Measurements from ENCODE around the gene PRKD3.

Gene PRKD3

DNA sequence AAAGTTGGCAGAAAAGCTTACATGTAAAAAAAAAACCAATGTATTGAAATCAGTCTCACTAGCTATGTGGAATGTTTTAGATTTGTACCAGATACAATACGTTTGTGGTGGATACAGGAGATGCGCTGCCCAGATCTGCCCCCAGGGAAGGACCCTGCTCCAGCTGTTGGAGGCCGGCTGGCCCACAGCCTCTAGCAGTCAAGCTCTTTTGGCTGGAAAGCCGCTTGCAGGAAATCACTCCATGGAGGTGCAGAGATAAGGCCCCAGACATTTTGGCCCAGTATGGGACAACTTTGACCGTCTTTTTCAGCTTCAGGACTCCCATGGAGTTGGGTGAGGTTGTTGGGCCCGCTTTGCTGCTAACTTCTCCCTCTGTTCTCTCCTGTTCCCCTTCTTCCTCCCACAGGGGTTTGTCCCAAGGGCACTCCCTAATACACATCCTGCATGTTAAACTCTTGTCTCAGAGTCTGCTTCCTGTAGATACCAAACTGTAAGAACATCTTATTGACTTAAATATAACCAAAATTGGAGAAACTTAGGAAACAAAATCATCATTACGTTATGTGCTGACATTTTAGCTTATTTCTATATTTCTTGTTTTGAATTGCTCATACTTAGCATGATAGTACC is 18.1 kb upstream of the PRKD3 start:
- no peak for DNase-seq

DNA sequence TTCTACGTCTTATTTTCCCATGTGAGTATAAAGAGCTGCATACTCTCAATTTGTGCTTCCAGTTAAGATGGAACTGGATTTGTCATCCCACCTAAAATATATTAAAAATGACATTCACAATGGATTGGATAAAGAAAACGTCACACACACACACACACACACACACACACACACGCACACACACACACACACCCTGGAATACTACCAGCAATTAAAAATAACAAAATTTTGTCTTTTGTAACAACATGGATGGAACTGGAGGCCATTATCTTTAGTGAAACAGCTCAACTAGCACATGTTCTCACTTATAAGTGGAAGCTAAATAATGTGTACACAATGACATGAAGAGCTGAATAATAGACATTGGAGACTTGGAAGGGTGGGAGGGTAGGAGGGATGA is 16.0 kb upstream of the PRKD3 start:
- DNase-seq, result no peak

DNA sequence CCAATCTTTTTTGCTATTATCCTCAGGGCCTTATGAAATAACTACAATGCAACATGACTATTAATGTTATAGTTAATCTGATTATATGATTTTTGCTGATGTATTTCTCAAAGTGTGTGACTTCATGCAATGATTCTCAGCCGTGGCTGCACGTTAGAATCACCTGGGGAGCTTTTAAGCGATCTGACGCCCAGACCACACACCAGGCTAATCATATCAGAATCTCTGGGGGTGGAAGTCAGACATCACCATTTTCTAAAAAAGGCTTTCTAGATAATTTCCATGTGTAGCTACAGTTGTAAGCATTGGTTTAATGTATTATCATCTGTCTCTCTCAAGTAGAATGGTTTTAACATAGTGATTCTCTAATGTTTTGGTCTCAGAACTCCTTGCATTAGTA is 14.3 kb upstream of the PRKD3 start:
- no peak for DNase-seq

DNA sequence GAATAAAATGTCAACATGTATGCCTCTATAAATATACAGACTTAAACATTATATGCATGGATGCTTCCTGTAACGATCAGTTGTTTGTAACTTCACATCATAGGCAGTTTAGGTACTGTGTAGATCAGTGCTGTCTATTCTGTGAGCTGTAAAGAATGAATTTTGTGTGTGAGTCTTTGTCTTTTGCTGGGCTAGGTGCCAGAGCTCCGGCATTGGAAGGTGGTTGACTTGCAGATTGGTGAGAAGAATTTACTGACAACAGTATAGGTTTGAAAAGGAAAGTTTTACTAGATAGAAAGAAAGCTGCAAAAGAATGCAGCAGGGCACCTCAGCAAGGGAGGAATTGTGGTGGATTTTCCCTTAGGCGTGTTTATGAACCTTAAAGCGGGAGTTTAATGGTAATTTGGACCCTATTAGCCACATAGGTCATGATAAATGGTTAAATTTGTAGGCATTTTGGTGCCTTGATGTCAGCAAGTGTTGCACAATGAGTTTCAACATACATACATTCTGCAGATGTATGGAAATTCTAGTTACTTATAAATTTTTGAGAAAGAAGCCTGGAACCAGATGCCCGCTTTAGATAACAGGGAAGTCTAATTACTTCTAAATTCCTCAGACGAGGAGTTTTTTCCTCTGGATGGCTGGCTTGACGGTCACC is 13.1 kb upstream of the PRKD3 start:
- DNase-seq, result no peak

DNA sequence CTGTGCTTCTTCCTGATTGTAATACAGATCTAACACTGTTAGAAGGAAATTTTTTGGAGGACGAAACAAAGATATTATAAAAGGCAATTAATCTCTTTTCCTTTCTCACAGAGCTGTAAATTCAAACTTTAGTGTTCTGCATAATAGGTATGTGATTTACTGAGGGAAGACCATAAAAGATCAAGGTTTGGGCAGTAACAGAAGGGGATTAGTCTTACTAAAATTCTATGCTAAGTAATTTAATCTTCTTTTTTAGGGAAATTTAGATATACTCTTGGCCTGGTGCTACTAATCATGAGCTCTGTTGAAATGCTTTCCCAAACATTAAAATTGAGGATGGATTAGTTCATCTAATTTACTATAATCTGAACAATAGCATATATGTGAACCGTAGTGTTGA is 11.0 kb upstream of the PRKD3 start:
- no peak for DNase-seq

DNA sequence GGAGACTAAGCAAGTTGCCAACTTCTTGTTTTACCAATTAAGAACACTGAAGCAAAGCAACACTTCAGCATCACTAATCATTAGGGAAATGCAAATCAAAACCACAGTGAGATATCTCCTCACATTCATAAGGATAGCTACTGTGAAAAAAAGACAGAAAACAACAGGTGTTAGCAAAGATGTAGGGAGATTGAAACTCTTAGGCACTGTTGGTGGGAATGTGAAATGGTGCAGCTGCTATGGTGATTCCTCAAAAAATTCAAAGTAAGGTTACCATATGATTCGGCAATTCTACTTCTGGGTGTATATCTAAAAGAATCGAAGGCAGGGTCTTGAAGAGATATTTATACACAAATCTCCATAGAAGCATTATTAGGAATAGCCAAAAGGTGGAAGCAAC is 8.6 kb upstream of the PRKD3 start:
- DNase-seq, result no peak

DNA sequence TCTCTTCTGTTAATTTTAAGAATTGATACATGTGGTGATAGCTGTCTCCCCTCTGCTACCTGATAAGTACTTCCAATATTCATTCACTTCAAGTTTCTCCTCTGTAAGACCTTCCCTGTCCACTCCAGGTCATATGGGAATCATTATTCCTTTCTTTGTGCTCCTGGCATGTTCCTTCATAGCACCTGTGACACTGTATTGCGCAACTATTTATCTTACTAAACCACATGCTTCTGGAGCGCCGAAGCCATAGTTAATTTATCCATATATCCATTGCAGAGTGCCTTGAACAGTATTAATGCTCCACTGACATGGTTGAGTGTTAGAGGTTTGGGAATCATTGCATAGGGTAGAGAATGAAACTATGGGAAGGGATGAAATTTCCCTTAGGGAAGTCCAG is 7.9 kb upstream of the PRKD3 start:
- DNase-seq, result no peak

DNA sequence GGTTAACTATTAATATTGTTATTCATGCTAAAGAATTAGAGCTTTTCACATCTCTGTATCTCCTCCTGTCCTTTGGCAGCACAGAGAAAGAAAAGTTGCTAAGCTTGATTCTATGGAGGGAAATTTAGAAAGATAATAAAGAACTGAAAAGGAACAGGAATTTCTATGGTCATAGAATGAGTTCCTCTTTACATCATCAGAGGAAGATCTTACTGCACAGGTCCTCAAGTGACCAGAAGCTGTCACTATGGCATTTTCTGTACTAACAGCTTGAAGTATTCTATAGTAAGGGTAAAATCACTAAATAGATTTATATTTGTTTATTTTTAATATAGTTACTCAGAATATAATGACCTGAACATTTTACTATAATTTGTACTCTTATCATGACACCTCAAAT is 6.0 kb upstream of the PRKD3 start:
- DNase-seq, result no peak

DNA sequence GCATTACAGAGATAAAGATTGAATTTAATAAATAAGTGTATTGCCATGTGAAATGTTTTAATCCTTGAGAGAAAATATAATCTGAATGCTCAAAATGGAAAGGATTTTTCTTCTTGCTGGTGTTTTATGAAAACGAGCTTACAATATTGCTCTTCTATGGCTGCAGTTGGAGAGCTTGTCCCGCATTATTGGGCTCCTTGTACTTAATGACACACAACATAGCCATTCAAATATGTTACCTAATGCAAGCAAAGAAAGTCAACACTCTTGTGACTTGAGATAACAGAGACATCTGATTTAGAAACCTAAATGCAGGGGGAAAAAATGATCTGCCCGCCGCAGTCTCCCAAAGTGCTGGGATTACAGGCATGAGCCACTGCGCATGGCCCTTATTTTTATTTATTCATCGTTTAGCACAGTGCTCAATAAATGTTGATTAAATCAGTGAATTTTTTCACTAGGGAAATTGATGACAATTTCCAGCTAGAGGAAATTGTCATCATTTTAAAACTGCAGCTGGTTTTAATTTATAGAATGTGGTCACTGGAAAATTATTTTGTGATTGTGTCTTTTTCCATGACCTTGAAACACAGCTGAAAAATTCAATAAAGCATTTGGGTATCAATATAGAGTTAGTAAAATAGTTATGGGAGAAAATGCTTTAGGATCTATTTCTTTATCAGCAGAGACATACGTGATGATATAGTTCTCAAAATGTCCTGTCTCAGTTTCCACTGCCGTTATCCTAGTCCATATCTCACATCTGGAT is 2.4 kb upstream of the PRKD3 start:
- no peak for DNase-seq

DNA sequence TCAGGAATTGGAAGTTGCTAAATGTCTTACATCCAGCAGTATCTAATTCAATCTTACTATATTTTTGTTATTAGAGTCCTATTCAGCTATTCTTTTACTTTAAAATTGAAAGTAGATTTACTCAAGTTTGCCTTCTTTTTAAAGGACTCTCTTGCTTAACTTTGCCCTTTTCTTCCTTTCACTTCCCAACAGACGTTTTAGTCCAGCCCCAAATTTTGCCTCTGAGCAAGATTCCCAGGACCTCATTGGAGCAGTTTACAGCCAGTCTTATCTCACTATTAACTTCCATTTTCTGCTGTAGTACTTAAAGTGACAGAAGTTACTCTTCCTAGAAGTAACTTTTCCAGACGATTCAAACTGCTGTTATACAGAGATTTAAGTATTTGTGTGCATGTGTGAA is 1.7 kb upstream of the PRKD3 start:
- DNase-seq, result no peak

DNA sequence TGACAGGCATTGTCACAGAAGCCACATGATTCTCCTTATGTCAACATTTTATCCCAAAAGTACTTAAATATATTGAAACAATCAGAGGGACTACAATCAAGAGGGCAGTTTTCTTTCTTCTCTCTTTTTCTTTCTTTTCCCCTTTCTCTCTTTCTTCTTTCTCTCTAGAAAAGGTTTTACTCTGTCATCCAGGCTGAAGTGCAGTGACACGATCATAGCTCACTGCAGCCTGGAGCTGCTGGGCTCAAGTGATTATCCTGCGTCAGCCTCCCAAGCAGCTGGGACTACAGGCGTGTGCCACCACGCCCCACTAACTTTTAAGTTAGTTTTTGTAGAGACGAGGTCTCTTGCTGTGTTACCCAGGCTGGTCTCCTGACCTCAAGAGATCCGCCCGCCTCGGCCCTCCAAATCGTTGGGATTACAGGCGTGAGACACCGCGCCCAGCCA is 1.0 kb upstream of the PRKD3 start:
- no peak for DNase-seq

DNA sequence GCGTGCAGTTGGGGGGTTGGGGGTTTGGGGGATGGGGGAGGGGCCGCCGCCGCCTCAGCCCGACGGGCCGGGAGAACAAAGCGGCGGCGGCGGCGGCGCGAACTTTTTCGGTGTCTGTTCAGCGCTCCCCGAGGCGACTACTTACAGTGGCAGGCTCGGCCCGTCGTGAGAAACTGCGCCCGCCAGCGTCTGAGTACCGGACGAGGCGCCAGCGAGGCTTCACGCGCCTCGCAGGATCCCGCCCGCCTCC is 172 bp downstream of the PRKD3 start:
- peak in 1 of 2 donors; percentile 44 for DNase-seq

DNA sequence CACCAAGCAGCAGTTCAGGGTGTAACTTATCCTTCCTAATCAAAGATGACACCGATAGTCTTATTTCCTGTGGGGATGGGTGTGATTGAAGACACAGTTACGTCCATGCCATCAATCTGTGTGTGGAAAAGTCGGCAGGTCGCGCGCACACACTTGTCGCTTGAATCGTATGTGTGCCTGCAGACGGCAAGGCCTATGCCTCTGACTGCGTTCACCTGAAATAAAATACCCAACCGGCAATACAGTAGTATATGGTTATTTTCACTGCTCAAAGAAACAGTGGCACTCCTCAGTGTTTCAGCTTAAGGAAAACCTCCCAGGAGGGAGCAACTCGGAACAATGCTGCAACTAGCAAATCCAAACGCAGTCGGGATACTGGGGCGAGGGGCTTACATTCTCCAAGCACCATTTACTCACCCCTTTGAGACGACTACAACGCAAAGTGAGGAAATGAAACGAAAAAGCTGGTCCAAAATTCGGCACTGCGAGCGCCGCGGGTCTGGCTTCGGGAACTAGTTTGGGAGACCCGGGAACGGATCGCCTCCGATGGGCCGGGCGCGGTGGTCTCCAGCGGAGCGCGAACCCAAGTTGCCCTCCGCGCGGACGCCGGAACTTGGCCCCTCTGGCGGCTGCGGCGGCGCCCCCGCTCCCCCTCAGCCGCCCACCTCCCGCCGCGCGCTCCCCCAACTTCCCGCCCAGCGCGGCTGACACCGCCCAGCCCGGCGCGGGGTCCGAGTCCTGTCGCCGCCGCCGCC is 675 bp downstream of the PRKD3 start:
- DNase-seq, result no peak

DNA sequence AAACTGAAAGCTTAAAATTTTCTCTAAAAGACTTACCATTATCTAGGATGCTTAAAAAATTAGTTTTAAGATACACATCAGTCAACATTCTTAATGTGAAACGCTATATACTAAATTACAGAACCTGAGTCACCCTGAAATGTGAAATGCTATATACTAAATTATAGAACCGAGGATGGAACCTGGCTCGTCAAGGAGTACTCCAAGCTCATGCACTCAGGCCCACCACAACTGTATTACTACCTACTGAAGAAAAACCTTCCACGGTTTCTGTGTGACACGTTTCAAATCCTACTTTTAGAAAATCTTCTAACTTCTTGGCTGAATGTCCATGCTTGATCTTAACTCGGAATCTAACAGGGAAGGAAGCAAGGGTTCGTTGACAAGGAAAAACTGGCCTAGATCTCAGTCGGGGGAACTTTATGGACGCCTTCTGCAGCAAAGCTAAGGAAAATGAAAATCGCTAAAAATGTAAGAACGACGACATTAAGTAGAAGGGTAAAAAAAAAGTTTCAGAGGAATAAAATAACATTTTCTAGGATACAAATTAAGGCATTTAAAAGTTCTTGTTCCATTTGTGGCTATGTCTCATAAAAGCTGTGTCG is 1.4 kb downstream of the PRKD3 start:
- DNase-seq, result no peak

DNA sequence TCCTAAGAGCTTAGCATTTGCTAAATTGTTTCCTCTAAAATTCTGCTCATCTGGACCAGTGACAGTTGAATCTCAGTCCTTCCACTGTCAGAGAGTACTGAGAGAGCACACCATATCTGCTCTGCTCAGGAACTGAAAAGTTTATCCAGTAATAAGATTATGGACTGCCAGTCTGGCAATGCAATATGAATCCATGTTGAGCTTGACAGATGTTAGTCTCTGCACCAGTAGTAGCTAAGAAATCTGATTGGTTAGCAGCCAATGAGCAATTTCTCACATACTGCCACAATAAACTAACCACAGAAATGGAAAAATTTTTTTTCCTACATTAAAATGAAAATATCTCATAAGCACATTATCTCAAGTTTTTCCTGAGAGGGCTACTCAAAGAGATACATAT is 2.3 kb downstream of the PRKD3 start:
- no peak for DNase-seq

DNA sequence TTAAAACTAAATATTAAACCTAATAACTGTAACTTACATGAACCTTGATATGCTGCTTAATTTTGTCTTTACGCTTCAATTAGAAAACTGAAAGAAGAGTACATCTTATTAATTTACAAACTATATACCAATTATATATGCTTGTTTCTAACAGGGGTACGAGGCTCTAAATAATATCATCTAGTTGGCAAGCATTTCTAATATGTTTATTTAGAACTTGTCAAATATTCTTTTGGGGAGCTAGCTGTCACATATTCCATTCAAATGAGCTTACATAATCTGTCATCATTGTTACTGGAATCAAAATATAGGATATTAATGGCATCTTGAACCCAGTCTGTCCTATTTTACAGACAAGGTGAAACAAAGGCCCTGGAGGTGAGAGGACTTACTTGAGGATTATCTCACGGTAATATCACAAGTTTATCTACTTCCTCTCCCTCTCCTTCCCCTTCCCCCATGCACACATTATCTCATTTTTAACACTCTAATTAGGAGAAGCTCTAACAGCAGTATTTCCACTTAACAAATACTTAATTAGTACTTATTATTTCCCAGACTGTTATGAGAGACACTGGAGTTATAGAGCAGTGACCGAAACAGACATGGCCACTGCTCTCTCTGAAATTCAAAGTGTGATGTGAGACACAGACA is 3.5 kb downstream of the PRKD3 start:
- DNase-seq, result no peak

DNA sequence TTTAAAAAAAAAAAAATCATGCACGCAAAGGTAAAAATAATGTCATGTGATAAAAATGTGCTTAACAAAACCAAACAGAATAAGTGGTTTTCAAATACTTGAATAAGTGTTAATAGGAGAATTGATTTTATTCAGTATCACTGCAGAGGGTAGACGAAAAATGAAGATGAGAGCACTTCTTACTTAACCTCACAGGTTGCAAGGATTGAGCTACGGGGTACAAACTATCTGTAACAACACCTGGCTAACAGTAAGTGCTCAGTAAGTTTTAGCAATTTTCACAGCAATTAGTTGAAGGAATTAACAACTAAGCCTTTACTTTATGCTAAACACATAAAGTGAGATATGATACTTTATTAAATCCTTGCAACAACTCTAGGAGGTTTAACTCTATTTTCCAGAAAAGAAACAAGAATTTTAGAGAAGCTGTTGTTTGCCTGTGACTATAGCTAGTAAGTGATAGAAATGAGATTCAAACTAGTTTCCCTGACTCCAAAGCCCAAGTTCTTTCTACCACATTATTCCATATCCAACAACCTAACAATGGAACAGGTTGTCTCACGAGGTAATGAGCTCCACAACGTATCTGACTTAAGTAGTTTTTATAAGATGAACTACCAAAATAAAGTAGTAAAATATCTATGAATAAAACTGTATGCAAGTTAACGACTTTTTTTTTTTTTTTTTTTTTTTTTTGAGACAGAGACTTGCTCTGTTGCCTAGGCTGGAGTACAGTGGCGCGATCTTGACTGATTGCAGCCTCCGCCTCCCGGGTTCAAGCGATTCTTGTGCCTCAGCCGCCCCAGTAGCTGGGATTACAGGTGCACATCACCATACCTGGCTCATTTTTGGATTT is 4.7 kb downstream of the PRKD3 start:
- no peak for DNase-seq

DNA sequence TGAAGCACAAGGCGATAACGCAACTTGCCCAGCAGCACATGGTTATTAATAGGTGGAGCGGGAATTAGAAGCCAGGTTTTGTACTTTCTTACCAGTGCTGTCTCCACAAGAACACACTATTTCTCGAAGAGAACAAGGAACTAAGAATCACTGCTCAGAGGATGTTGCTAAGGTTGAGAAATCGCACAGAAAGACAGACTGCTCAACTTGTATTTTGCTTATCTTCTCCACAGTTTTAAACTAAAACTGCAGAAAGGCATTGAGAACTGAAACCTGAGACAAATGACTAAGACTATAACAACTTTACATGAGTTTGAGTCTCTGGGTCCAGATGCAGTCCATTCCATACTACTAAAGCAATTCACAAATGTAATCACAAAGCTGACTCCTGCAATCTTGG is 6.2 kb downstream of the PRKD3 start:
- no peak for DNase-seq

DNA sequence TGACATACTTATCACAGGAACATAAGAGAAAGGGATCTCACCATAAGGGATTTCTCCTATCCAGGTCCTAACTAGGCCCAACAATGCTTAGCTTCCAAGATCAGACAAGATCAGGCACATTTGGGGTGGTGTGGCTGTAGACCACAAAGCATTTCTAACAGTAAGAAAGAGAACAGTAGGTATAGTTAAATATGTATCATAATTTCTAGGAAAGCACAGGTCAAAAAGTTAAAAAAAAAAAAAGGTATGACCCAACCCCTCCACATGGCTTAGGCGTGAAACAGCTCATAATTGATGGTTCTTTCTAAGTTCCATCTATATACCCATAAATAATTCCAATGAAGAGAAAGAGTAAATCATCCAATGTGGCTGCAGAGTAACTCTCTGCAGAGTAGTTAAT is 6.9 kb downstream of the PRKD3 start:
- DNase-seq, result no peak

DNA sequence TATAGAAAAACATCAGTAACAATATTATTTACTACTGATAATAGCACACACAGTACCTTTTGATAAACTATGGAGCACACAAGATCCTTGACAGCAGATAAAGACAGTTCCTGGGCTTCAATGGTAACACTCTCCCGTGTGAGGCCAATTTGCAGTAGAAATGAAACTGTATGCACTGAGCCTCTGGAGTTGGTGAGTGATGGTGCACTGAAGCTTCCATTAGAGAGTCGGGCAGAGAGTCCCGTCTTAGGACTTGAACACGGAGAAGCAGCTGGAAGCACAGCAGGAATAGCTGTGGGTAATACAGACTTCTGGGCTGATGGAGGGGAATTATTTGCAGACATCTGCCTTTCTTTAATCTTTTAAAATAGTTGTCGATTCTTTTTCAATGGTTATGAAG is 8.5 kb downstream of the PRKD3 start:
- DNase-seq, result no peak

DNA sequence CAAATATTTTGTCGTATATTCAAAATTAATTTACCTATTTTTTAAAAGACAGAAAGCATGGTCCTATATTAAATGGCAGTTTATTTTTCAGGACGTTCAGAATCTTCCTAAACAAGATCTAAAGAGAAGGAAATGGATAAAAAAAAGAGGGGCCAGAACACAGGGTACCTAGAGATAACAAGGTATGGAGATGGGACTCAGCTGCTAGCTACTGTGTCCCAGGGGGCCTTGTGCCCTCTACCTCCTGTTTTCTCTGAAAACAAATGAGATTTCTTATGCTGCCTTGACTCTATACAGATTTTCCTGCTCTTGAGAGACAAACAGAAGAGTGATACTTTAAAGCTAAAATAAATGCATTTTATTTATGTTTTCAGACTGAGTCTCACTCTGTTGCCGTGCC is 9.3 kb downstream of the PRKD3 start:
- no peak for DNase-seq

DNA sequence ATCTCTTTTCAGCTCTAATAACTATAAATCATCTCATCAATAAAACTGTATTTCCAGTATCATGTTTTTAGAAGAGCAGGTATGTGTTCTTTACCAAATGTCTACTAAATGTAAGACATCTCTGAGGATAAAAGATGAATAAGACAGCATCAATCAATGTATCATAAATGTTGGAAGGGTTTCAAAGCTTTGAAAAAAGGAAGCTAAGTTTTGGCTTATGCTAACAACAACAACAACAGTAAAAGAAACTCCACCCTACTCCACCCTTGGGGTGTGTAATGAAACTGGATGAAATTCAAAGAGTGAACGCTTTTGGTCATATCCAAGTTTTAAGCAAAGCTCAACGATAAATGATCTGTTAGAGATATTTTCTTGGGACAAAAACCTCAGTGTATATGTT is 17.1 kb downstream of the PRKD3 start:
- no peak for DNase-seq
